ENCODE data around the gene CNGB1.
A peak's percentile ranks its signal among the peaks of the same experiment; 100 is the strongest.

CNGB1 gene

DNA sequence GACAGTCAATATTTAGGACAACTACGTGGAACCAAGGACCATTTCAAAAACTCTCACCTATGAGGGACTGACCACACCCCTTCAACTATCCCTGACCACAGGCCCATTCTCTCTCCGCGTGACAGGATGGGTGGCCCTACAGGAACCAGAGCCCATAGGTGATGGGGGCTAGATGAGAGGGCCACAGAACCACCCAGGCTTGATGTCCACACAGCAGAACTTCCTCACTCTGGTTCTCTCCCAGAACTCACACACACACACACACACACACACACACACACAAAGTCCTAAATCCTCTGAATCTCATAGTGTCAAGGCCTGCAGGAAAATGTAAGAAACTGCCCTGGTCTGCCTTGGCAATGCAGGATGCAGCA lies 28.1 kb upstream of the CNGB1 start:
- CTCF ChIA-PET, result interaction anchor here (1.1 to 11.4 kb wide), 6 partner anchors 10 to 242 kb away, joined by 3 to 161 read pairs (median 20); no protein-coding TSS in a partner anchor
- POLR2A ChIA-PET, result no interaction called here
- H3K4me3 ChIP-seq (ENCODE audit: low read depth, low read length), result peak overlapping the region; percentile 93
- TF ChIP-seq, protein P1, sequence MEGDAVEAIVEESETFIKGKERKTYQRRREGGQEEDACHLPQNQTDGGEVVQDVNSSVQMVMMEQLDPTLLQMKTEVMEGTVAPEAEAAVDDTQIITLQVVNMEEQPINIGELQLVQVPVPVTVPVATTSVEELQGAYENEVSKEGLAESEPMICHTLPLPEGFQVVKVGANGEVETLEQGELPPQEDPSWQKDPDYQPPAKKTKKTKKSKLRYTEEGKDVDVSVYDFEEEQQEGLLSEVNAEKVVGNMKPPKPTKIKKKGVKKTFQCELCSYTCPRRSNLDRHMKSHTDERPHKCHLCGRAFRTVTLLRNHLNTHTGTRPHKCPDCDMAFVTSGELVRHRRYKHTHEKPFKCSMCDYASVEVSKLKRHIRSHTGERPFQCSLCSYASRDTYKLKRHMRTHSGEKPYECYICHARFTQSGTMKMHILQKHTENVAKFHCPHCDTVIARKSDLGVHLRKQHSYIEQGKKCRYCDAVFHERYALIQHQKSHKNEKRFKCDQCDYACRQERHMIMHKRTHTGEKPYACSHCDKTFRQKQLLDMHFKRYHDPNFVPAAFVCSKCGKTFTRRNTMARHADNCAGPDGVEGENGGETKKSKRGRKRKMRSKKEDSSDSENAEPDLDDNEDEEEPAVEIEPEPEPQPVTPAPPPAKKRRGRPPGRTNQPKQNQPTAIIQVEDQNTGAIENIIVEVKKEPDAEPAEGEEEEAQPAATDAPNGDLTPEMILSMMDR (IDR thresholded peaks at IDR 0.05; ENCODE audit: insufficient read depth, low read length, missing control alignments), result no peak
- DNase-seq (ENCODE audit: low read depth, low spot score), result no peak

DNA sequence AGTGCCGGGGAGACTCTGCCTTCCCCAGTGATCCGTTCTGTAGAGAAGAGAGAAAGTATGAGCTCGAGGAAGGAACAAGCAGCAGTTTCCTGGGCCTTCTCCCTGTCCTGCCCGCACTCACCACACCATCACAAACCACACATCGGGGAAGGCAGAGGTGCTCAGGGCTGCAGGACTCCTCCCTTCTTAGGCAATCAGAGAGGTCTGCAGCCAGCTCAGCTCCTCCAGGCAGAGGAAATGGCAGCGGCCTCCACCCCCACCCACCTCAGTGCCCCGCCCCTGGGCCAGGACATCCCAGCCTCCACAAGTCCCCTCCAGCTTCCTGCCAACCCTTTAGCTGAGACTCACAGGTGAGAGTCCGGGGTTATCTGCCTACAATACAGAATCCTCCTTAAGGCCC lies 27.6 kb upstream of the CNGB1 start:
- TF ChIP-seq, protein P1 (IDR thresholded peaks at IDR 0.05; ENCODE audit: insufficient read depth, low read length, missing control alignments), result no peak
- no peak overlapping the region for H3K4me3 ChIP-seq (ENCODE audit: low read depth, low read length)
- POLR2A ChIA-PET, result no interaction called here
- no peak for DNase-seq (ENCODE audit: low read depth, low spot score)
- CTCF ChIA-PET, result interaction anchor here (4.7 to 11.4 kb wide), 3 partner anchors 10 to 96 kb away, joined by 32 to 161 read pairs (median 56); no protein-coding TSS in a partner anchor

DNA sequence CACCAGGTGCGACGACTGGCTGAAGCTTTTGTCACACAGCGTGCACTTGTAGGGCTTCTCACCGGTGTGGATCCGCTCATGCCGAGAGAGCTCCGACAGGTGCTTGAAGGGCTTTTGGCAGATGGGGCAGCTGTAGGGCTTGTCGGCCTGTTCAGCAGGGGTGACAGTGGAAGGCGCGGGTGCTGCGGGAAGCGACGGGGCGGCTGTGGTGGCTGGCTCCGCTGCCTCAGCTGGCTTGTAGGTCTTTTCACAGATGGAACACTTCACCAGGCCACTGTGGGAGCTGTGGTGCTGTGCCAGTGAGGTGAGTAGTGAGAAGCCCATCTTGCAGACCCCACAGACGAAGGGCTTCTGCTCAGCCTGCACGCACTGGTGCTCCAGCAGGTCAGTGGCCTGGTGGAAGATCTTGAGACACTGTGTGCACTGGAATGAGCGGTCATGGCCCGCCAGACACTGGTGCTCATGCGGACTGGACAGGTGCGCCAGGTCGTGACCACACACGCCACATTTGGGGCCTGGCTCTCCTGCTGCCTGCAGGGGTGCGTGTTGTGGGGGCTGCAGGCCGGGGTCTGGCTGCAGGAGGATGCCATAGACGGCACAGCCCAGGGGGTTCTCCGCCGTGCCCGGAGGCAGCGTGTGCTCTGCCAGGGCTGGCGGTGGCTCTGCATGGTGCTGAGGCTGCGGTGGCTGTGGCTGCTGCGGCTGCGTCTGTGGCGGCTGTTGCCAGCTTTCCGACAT lies 26.8 kb upstream of the CNGB1 start:
- no peak for DNase-seq (ENCODE audit: low read depth, low spot score)
- CTCF ChIA-PET, result interaction anchor here (4.7 to 11.4 kb wide), 3 partner anchors 9 to 95 kb away, joined by 32 to 161 read pairs (median 56); no protein-coding TSS in a partner anchor
- H3K4me3 ChIP-seq (ENCODE audit: low read depth, low read length), result no peak overlapping the region
- POLR2A ChIA-PET, result no interaction called here
- TF ChIP-seq, protein P1 (IDR thresholded peaks at IDR 0.05; ENCODE audit: insufficient read depth, low read length, missing control alignments), result no peak

DNA sequence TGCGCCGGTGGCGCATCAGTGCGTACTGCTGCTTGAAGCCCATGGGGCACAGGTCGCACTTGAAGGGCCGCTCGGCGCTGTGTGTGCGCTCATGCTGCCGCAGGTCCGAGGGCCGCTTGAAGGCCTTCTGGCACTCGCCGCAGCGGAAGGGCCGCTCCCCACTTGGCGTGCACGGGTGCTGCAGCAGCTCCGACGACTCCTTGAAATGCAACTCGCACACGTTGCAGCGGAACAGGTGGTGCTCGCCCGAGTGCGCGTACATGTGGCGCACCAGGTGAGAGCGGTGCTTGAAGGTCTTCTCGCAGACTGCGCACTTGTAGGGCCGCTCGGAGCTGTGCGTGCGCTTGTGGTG lies 26.2 kb upstream of the CNGB1 start:
- POLR2A ChIA-PET, result no interaction called here
- TF ChIP-seq, protein P1 (IDR thresholded peaks at IDR 0.05; ENCODE audit: insufficient read depth, low read length, missing control alignments), result no peak
- no peak for DNase-seq (ENCODE audit: low read depth, low spot score)
- CTCF ChIA-PET, result interaction anchor here (4.7 to 11.4 kb wide), 2 partner anchors 8 to 94 kb away, joined by 32 to 161 read pairs; no protein-coding TSS in a partner anchor
- no peak overlapping the region for H3K4me3 ChIP-seq (ENCODE audit: low read depth, low read length)

DNA sequence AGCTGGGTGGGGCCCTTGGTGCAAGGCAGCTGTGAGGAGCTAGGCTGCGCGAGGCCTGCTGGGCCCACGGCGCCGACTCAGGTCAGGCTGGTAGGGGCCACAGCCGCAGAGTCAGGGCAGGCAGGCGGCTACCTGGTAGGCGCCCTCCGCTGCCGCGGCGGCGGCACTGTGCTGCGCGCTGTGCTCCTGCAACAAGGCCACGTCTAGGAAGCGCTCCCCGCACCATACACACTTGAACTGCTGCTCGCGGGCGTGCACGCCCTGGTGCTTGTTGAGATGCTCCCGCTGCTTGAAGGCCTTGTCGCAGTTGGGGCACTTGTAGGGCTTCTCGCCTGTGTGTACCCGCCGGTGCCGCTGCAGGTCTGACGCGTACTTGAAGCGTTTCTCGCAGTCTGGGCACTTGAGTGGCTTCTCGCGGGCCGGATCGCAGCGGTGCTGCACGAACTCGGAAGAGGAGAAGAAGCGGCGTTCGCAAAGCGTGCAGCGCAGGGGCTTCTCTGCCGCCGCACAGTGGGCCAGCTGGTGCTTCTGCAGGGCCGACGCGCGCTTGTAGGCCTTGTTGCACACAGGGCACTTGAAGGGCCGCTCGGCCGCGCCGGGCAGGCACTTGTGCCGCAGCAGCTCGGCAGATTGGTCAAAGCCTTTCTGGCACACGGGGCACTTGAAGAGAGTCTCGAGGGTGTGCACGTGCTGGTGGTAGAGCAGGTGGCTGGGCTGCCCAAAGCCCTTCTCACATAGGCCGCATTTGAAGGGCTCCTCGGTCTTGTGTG lies 25.7 kb upstream of the CNGB1 start:
- H3K4me3 ChIP-seq (ENCODE audit: low read depth, low read length), result no peak overlapping the region
- TF ChIP-seq, protein P1 (IDR thresholded peaks at IDR 0.05; ENCODE audit: insufficient read depth, low read length, missing control alignments), result no peak
- ChIA-PET POLR2A (no interaction called here), CTCF (interaction anchor here (0.6 to 11.4 kb wide), 4 partner anchors 8 to 239 kb away, joined by 3 to 161 read pairs (median 18); no protein-coding TSS in a partner anchor)
- no peak for DNase-seq (ENCODE audit: low read depth, low spot score)

Measured in AG04449 (cell line).